Natural killer cell treated with Interleukin-12 subunit alpha and Interleukin-12 subunit beta and Interleukin-15 and Interleukin-18, amount 100 ng/mL, for 72 hours (primary cell): ENCODE data around the gene DIAPH1. TPM values are rescaled to one million over a fixed set of nuclear protein-coding genes. Genes with fewer than 3 reads are reported as not detected.

Experiments
- ATAC-seq, 2 donors: fragments of 150-1000 bp; cut with Tn5 transposase in 1 of 2; sonication (Bioruptor Pico), chemical (Tn5 transposase) in 1 of 2; 2 replicates each; pipeline ENCODE4 v1.10.0; 2021
- DNase-seq: peaks from one replicate; pipeline ENCODE4 v3.0.0; 2022; ENCODE audit warnings: low spot score
- H3K27ac Mint-ChIP-seq, 2 donors: 1 replicate in 1 of 2; 2 replicates in 1 of 2; pipeline ENCODE4 v1.8.0; 2022; ENCODE audit warnings: mixed read lengths in 2 of 2, mild to moderate bottlenecking in 1 of 2, moderate library complexity in 1 of 2
- H3K27me3 Mint-ChIP-seq, 2 donors: 1 replicate in 1 of 2; 2 replicates in 1 of 2; pipeline ENCODE4 v1.8.0; 2022; ENCODE audit warnings: mixed read lengths in 2 of 2
- H3K36me3 Mint-ChIP-seq: one replicate; pipeline ENCODE4 v1.8.0; 2022; ENCODE audit warnings: mixed read lengths
- H3K4me1 Mint-ChIP-seq, 2 donors: 1 replicate in 1 of 2; 2 replicates in 1 of 2; pipeline ENCODE4 v1.8.0; 2022; ENCODE audit warnings: low read depth in 2 of 2, mixed read lengths in 2 of 2, mild to moderate bottlenecking in 1 of 2
- H3K4me3 Mint-ChIP-seq: one replicate; pipeline ENCODE4 v1.8.0; 2022; ENCODE audit warnings: mixed read lengths
- H3K9me3 Mint-ChIP-seq: 2 replicates; pipeline ENCODE4 v1.8.0; 2022; ENCODE audit warnings: mixed read lengths
- total RNA-seq, 2 donors: library from RNA; stranded (reverse); gene quantifications; one replicate each; pipeline ENCODE4 v1.2.3, GENCODE V29; 2022

DIAPH1 gene
- total RNA-seq, result 100 to 1,000 TPM; 280 to 289 TPM

DNA sequence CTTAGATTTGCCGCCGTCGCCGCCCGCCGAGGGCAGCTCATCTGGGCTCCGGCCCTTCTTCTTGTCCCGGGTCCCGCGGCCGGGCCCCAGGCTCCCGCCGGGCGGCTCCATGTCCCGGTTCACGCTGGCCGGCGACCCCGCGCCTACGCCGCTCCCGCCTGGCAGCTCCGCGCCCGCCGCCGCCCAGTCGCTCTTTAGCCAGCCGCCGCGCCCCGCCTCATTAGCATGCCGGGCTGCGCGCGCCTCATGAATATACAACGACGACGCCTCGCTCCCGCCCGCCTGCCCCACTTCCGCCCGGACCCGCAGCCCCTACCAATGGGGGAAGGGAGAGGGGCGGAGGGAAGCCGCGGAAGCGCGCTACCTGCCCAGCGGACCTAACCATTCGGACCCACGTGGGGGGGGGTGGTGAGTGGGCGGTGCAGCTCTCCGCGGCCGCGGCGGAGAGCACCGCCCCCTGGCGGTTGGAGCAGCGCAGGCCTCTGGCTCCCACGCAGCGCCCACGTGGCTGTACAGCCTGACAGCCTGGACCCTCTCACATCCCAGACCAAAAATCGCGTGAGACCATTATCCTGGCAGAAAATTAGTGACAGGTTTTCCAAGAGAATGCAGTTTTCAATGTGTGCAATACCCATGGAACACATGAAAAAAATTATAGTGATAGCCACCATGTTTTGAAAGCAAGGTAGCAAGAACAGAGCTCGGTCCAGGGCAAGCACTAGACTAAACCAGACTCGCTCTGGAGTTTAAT, at the start of gene DIAPH1:
Gene DIAPH1 (minus strand): TSS at position 197 of the 751 bp plus-strand sequence. CDS start 86 bp downstream, at position 111.
- Mint-ChIP-seq H3K27ac (peak within 1 kb of the TSS; percentile 91 to 98), H3K4me1 (peaks cover 34 to 53% of the 10 kb centered on the region in 2 donors), H3K36me3 (peaks cover 40% of the 10 kb centered on the region), H3K9me3 (no peaks in the 10 kb centered on the region), H3K4me3 (peak within 1 kb of the TSS; percentile 100), H3K27me3 (no peaks in the 10 kb centered on the region)
- ATAC-seq (peak; percentile 98), DNase-seq (peak; percentile 100)

DNA sequence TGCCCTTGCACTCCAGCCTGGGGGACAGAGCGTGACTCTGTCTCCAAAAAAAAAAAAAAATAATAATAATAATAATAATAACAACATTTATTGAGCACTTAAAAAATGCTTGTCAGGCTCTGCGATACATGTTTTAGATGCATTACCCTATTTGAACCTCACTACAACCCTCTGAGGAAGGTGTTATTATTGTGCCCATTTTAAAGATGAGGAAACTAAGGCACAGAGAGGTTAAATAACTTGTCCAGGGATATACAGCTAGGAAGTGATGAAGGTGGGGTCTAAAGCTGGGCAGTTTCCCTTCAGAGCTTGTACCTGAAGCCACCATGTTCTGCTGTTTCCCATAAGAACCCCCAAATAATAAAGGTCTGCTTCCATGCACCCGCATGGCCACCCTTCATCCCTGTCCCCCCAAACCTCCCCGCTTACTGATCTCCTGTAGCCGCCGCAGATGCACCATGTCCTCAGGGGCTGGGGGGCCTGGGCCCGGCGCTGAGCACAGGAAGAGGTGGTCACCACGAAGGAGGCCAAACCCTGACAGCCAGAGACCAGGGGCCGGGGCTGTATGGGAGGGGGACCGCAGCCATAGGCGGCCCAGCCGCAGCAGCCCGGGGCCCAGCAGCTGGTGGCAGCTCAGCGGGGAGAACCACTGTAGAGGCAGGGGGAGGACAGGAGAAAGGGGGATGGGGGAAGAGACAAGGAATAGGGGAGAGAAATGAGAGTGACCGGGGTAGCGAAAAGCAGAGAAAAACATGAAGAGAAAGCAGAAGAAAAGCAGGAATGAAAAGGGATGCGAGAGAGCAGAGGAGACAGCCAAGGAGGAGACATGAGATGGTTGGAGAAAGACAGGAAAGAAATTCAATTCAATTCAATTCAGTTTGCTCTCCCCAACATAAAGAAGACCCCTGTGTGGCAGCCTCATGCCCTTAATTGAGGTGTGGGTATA, 47.5 kb upstream of the DIAPH1 start:
- ATAC-seq, result no peak
- Mint-ChIP-seq H3K36me3 (no peaks in the 10 kb centered on the region), H3K27me3 (no peaks in the 10 kb centered on the region), H3K4me3 (no peak overlapping the region), H3K9me3 (no peaks in the 10 kb centered on the region), H3K27ac (no peak overlapping the region), H3K4me1 (peaks cover 3 to 4% of the 10 kb centered on the region in 2 donors)
- DNase-seq, result no peak

DNA sequence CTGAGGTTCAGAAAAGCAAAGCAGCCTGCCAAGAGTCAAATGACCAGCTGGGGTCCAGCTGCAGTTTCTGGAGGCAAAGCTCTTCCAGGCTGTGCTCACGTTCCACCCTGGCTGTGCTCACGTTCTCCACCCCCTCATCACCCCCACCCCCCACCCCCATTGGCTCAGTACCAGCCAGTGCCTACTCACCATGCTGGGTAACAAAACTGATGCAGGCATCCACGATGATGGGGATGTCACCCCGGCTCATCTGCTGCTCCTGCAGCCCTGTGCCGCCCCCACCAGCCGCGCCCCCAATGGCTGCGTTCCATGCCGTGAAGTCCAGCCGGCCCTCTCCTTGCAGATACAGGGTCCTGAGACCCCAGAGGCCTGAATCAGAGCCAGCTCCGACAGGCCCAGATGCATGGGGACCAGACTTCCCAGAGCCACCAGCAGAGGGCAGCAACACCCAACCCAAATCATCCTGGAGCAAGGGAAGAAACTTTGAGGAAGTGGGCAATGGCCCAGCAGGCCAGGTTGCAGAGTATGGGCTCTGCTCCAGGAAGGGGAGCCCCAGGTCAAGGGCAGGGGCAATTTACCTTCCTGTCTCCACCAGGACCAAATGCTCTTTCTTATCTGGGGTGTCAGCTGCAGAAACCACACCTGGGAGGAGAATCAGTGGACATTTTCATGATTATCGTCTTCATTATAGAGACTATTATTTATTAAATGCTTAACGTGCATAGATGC, 46.1 kb upstream of the DIAPH1 start:
- ATAC-seq (peak; percentile 85 to 86), DNase-seq (peak; percentile 68)
- Mint-ChIP-seq H3K4me1 (peaks cover 3 to 4% of the 10 kb centered on the region in 2 donors), H3K36me3 (no peaks in the 10 kb centered on the region), H3K27me3 (no peaks in the 10 kb centered on the region), H3K9me3 (no peaks in the 10 kb centered on the region), H3K4me3 (no peak overlapping the region), H3K27ac (no peak overlapping the region)

DNA sequence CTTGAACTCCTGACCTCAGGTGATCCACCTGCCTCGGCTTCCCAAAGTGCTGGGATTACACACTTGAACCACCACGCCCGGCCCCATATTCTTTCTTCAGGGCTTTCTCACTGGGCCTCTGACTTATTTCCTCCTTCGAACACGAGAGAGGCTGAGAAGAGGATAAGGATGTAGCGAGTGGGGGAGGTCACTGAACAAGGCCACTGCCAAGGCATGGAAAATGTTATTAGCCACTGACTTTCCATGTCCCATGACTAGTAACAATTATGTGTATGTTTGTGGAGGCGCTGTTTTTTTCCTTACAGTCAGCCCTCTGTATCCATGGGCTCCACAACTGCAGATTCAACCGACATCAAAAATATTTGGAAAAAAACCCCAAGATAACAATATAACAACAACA, 44.7 kb upstream of the DIAPH1 start:
- ATAC-seq (no peak), DNase-seq (no peak)
- Mint-ChIP-seq H3K4me1 (peaks cover 4 to 6% of the 10 kb centered on the region in 2 donors), H3K36me3 (no peaks in the 10 kb centered on the region), H3K27me3 (no peaks in the 10 kb centered on the region), H3K9me3 (no peaks in the 10 kb centered on the region), H3K4me3 (no peak overlapping the region), H3K27ac (no peak overlapping the region)

DNA sequence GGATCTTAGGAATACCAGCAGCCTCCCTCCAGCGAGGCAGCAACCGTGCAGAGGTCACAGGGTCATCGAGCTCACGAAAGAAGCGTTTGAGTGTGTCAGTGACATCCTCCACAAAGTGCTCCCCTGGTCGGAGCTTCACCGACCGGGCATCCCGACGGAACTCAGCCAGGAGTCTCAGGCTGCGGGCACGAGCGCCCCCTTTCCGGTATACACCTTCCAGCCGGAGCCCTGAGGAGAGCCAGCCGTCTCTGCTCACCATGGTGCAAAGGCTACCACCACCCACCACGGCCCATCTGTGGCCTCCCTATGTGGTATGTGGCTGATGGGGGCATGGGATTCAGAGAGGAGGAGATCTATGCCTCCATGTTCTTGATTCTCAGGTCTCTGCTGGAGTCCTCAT, 43.2 kb upstream of the DIAPH1 start:
- Mint-ChIP-seq H3K4me1 (peaks cover 11 to 13% of the 10 kb centered on the region in 2 donors), H3K27ac (no peak overlapping the region), H3K36me3 (peaks cover 10% of the 10 kb centered on the region), H3K9me3 (no peaks in the 10 kb centered on the region), H3K27me3 (no peaks in the 10 kb centered on the region), H3K4me3 (no peak overlapping the region)
- peak; percentile 46 for DNase-seq
- no peak for ATAC-seq

DNA sequence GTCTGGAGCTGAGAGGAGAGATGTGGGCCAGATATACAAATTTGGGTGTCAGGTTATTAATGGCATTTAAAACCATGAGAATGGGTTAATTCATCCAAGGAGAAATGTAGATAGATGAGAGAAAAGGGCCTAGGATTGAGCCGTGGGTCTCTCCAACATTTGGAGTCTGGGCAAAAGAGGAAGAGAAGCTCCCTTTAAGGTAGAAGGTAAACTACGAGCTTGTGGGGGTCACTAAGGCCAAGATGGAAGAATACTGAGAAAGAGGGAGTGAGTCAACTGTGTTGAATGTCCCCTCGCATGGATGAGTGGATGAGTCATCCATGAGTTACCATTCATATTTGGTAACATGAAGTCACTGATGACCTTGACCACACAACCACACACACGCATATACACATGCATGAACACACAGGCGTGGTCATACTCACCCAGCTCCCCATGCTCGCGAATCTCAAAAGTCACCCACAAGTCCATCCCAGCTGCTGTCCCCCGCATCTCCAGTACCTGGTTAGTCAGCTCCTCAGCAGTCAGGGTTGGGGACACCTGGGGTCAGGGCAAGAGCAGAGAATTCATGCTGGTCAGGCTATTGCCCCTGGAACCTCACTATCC, 39.2 kb upstream of the DIAPH1 start:
- peak; percentile 73 to 84 for ATAC-seq
- Mint-ChIP-seq H3K9me3 (no peaks in the 10 kb centered on the region), H3K27me3 (no peaks in the 10 kb centered on the region), H3K4me3 (no peak overlapping the region), H3K27ac (no peak overlapping the region), H3K4me1 (peaks cover 13 to 19% of the 10 kb centered on the region in 2 donors), H3K36me3 (peaks cover 14% of the 10 kb centered on the region)
- DNase-seq, result peak; percentile 54

DNA sequence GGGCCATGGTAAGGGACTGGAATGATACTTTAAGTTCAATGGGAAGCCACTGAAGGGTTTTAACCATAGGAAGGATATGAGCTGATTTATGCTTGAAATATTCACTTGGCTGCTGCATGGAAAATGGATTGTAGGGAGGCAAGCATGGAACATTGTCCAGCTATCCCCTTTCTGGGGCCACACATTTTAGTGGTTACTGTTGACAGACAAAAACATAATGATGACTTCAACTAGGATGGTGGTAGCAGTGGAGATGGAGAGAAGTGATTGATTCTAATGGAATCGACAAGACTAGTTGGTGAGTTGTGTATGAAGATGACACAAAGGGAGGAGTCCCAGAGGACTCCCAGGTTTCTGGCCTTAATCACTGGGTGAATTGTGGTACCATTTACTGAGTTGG, 38.6 kb upstream of the DIAPH1 start:
- H3K4me3 Mint-ChIP-seq, result no peak overlapping the region
- peaks cover 14% of the 10 kb centered on the region for H3K36me3 Mint-ChIP-seq
- no peak overlapping the region for H3K27ac Mint-ChIP-seq
- no peak for ATAC-seq
- H3K4me1 Mint-ChIP-seq, result peaks cover 17 to 25% of the 10 kb centered on the region in 2 donors
- H3K27me3 Mint-ChIP-seq, result no peaks in the 10 kb centered on the region
- H3K9me3 Mint-ChIP-seq, result no peaks in the 10 kb centered on the region
- DNase-seq, result peak; percentile 46

DNA sequence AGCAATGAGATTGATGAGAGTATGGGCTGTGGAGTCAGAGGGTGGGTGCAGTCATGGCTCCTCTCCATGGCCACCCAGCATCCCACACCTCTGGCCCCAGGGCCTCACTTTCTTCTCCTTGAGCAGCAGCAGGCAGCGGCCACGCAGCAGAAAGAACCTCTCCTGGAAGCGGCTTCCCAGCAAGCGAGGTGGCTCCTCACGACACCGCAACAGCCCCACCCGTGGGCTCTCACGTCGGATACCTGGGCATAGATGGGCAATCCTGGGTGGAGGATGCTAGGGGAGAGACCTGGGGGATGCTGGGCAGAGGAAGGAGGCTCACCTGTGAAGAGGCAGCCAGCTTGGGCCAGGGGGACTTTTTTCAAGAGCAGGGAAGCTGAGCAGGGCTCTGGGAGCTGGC, 37.6 kb upstream of the DIAPH1 start:
- Mint-ChIP-seq H3K36me3 (peaks cover 14% of the 10 kb centered on the region), H3K9me3 (no peaks in the 10 kb centered on the region), H3K4me3 (no peak overlapping the region), H3K27me3 (no peaks in the 10 kb centered on the region), H3K4me1 (peaks cover 22 to 32% of the 10 kb centered on the region in 2 donors), H3K27ac (no peak overlapping the region)
- ATAC-seq (no peak), DNase-seq (peak; percentile 50)

DNA sequence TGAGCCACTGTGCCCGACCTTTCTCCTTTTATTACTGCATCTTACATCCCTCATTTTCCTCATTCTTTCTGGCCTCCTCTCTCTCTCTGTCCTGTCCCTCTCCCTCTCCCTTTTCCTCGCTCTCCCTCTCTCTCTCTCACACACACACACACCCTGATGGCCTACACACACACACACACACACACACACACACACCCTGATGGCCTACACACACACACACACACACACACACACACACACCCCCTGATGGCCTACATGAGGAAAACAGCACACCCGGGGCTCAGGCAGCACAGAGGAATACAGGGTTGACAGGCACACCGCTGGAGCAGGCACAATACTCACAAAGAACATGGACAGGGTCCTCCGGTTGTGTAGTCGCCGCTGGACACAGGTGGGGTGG, 36.2 kb upstream of the DIAPH1 start:
- peaks cover 14% of the 10 kb centered on the region for H3K36me3 Mint-ChIP-seq

DNA sequence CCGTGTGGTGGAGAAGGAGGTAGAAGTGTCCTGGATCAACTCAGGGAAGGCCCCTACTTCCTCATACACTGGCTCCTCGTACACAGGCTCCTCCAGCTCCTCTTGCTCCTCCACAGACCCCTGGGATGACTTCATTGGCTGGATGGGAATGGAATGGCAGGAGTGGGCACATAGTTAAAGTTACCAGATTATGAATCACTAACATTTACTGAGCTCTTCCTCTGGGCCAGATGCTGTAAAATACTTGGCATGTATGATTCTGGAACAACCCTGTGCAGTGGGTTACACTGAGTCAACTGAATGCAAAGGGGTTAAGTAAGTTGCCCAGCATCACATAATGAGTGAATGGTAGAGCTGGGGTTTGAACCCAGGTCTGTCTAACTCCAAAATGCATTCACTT, 35.5 kb upstream of the DIAPH1 start:
- Mint-ChIP-seq H3K27me3 (no peaks in the 10 kb centered on the region), H3K4me1 (peaks cover 36 to 42% of the 10 kb centered on the region in 2 donors), H3K36me3 (peaks cover 14% of the 10 kb centered on the region), H3K4me3 (no peak overlapping the region), H3K27ac (no peak overlapping the region), H3K9me3 (no peaks in the 10 kb centered on the region)
- DNase-seq (no peak), ATAC-seq (no peak)

More for the DNA sequence above, 36.2 kb upstream of the DIAPH1 start:
- Mint-ChIP-seq H3K4me3 (no peak overlapping the region), H3K27ac (no peak overlapping the region), H3K9me3 (no peaks in the 10 kb centered on the region), H3K27me3 (no peaks in the 10 kb centered on the region), H3K4me1 (peaks cover 31 to 38% of the 10 kb centered on the region in 2 donors)
- no peak for DNase-seq
- ATAC-seq, result no peak

DNA sequence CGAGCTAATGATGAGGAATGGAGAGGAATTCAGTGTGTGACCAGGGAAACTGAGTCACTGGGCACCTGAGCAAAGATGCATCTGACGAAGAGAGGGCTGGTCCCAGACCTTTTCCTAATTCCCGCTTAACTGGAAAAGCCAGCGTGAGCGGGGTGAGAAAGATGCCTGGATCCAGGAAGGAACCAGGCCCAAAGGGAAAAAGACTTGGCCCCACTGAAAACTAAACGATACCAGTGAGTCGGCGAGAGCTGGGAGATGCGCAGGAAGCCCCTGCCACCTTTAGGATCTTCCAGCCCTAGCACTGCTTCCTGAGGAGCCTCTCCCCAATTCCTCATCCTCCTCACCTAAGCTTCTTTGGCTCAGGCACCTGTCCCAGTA, 32.9 kb upstream of the DIAPH1 start:
- H3K4me1 Mint-ChIP-seq, result peaks cover 34 to 36% of the 10 kb centered on the region in 2 donors
- peak overlapping the region; percentile 84 to 95 for H3K27ac Mint-ChIP-seq
- H3K36me3 Mint-ChIP-seq, result peaks cover 3% of the 10 kb centered on the region
- peak overlapping the region; percentile 91 for H3K4me3 Mint-ChIP-seq
- no peaks in the 10 kb centered on the region for H3K9me3 Mint-ChIP-seq
- ATAC-seq, result no peak
- no peaks in the 10 kb centered on the region for H3K27me3 Mint-ChIP-seq
- no peak for DNase-seq

DNA sequence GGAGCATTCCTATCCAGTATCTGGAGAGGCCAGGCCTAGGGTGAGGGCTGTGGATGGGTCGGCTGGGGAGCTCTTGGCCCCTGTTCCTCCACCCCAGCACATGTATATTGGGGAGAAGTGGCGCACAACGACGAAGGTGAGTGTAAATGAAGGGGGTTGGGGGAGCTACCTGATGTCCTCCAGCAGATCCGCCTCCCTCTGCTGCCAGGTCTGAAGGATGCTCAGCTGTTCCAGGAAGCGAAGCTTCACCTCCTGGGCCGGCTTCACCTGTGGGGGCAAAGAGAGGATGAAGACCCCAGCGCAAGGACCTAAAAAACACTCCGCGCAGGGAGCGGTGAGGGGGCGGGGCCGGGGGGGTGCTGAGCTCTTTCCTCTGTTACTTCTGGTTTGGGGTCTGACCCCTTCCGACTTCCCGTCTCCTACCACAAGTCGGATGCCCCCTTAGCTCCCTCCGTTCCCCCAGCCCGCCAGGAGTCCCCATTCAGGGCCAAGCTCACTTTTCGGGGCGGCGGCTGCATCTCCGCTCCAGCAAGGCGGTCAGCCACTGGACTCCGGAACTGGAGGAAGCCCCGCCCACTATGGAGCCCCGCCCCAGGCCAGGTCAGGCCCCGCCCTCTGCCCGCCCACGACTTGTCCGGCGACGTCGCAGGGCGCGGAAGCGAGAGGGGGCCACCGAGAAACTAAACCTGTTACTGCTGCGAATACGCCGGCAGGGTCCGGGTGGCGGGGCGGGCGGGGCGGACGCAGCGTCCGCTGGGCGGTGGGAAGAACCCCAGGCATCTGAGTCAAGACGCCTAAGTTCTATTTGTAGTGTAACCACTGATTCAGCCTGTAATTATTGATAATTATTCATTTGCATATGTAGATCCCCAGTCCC, 32.3 kb upstream of the DIAPH1 start, which contains the start of gene FCHSD1:
Gene FCHSD1 (minus strand): TSS at position 568 of the 877 bp plus-strand sequence. CDS start 50 bp downstream, at position 518.
- peaks cover 32 to 36% of the 10 kb centered on the region in 2 donors for H3K4me1 Mint-ChIP-seq
- DNase-seq (peak; percentile 87), ATAC-seq (peak; percentile 97 to 99)
- no peaks in the 10 kb centered on the region for H3K9me3 Mint-ChIP-seq
- peak within 1 kb of the TSS; percentile 91 for H3K4me3 Mint-ChIP-seq
- no peaks in the 10 kb centered on the region for H3K27me3 Mint-ChIP-seq
- H3K27ac Mint-ChIP-seq, result peak within 1 kb of the TSS; percentile 84 to 95
- H3K36me3 Mint-ChIP-seq, result peaks cover 6% of the 10 kb centered on the region
